ENCODE data around the gene VWA8.

The VWA8 gene

GRCh38 chr13:41520016-41520659 is 440.8 kb downstream of the VWA8 start:
- POLR2A ChIA-PET, result no interaction called here
- TF ChIP-seq CTCF (IDR thresholded peaks at IDR 0.05; ENCODE audit: control extremely low read depth, extremely low read depth, low read depth, missing control alignments), result no peak
- DNase-seq (ENCODE audit: extremely low spot score), result no peak
- CTCF ChIA-PET, result no interaction called here
